Measurements from ENCODE around the gene LRRC57.
A peak's percentile ranks its signal among the peaks of the same experiment; 100 is the strongest.

LRRC57 gene

GRCh38 chr15:42490671-42491538 is 57.7 kb downstream of the LRRC57 start, which contains the start of gene ZNF106:
ZNF106 (minus strand) TSS chr15:42491141; CDS start chr15:42472289, 18,852 bp downstream.
- DNase-seq, result peak; percentile 70 to 87

- DNase-seq, result no peak
Measured at GRCh38 chr15:42490291-42490670, 58.3 kb downstream of the LRRC57 start.
